ENCODE results near the gene JPT2.
"Not testable (repeated sequence)": the region's sequence is repeated elsewhere in the genome, so short reads cannot be mapped to it uniquely, and the experiment has no call there.

The JPT2 gene

GRCh38 chr16:1732071-1732470 is 54.0 kb downstream of the JPT2 start:
- Mint-ChIP-seq H3K36me3 (peaks cover 12% of the 10 kb centered on the region), H3K27me3 (no peaks in the 10 kb centered on the region), H3K4me3 (no peak overlapping the region), H3K9me3 (no peaks in the 10 kb centered on the region), H3K4me1 (peaks cover 9% of the 10 kb centered on the region), H3K27ac (no peak overlapping the region)
- no peak for DNase-seq (ENCODE audit: low spot score in 2 of 2)
- no peak for ATAC-seq (ENCODE audit: low read depth)

GRCh38 chr16:1732551-1732987 is 54.5 kb downstream of the JPT2 start:
- not testable (repeated sequence) for H3K9me3 Mint-ChIP-seq; H3K4me1 Mint-ChIP-seq; H3K4me3 Mint-ChIP-seq; H3K27ac Mint-ChIP-seq; ATAC-seq (ENCODE audit: low read depth); DNase-seq (ENCODE audit: low spot score in 2 of 2); H3K36me3 Mint-ChIP-seq; H3K27me3 Mint-ChIP-seq

- no peaks in the 10 kb centered on the region for H3K27me3 Mint-ChIP-seq
- H3K27ac Mint-ChIP-seq: no peak overlapping the region
- no peaks in the 10 kb centered on the region for H3K9me3 Mint-ChIP-seq
- no peak overlapping the region for H3K4me3 Mint-ChIP-seq
- DNase-seq (ENCODE audit: low spot score in 2 of 2) (no peak), ATAC-seq (ENCODE audit: low read depth) (no peak)
- H3K4me1 Mint-ChIP-seq: peaks cover 3% of the 10 kb centered on the region
- H3K36me3 Mint-ChIP-seq: peaks cover 4% of the 10 kb centered on the region
These were observed 56.0 kb downstream of the JPT2 start for GRCh38 chr16:1734123-1734522.

- no peak overlapping the region for H3K4me3 Mint-ChIP-seq
- no peak for DNase-seq (ENCODE audit: low spot score in 2 of 2)
- no peaks in the 10 kb centered on the region for H3K27me3 Mint-ChIP-seq
- ATAC-seq (ENCODE audit: low read depth): no peak
- H3K9me3 Mint-ChIP-seq: no peaks in the 10 kb centered on the region
- H3K36me3 Mint-ChIP-seq: peaks cover 2% of the 10 kb centered on the region
- peaks cover 3% of the 10 kb centered on the region for H3K4me1 Mint-ChIP-seq
- H3K27ac Mint-ChIP-seq: no peak overlapping the region
These were observed 56.7 kb downstream of the JPT2 start for GRCh38 chr16:1734816-1735215.

GRCh38 chr16:1740234-1740633 is 62.2 kb downstream of the JPT2 start:
- ATAC-seq (ENCODE audit: low read depth): no peak
- DNase-seq (ENCODE audit: low spot score in 2 of 2): no peak
- H3K9me3 Mint-ChIP-seq: no peaks in the 10 kb centered on the region
- H3K4me1 Mint-ChIP-seq: peaks cover 4% of the 10 kb centered on the region
- H3K36me3 Mint-ChIP-seq: peaks cover 7% of the 10 kb centered on the region
- H3K27me3 Mint-ChIP-seq: no peaks in the 10 kb centered on the region
- no peak overlapping the region for H3K4me3 Mint-ChIP-seq
- no peak overlapping the region for H3K27ac Mint-ChIP-seq

GRCh38 chr16:1740781-1741490 is 62.9 kb downstream of the JPT2 start:
- no peak overlapping the region for H3K27ac Mint-ChIP-seq
- H3K36me3 Mint-ChIP-seq: peaks cover 7% of the 10 kb centered on the region
- no peaks in the 10 kb centered on the region for H3K9me3 Mint-ChIP-seq
- H3K4me3 Mint-ChIP-seq: no peak overlapping the region
- no peak for DNase-seq (ENCODE audit: low spot score in 2 of 2)
- peaks cover 4% of the 10 kb centered on the region for H3K4me1 Mint-ChIP-seq
- H3K27me3 Mint-ChIP-seq: no peaks in the 10 kb centered on the region
- ATAC-seq (ENCODE audit: low read depth): no peak

- H3K4me3 Mint-ChIP-seq: no peak overlapping the region
- no peaks in the 10 kb centered on the region for H3K27me3 Mint-ChIP-seq
- peaks cover 7% of the 10 kb centered on the region for H3K36me3 Mint-ChIP-seq
- H3K9me3 Mint-ChIP-seq: no peaks in the 10 kb centered on the region
- H3K27ac Mint-ChIP-seq: no peak overlapping the region
- ATAC-seq (ENCODE audit: low read depth) (no peak), DNase-seq (ENCODE audit: low spot score in 2 of 2) (no peak)
- peaks cover 4% of the 10 kb centered on the region for H3K4me1 Mint-ChIP-seq
These were observed 63.6 kb downstream of the JPT2 start for GRCh38 chr16:1741553-1742165.

- Mint-ChIP-seq H3K36me3 (peaks cover 14% of the 10 kb centered on the region), H3K9me3 (no peaks in the 10 kb centered on the region), H3K27me3 (no peaks in the 10 kb centered on the region), H3K4me1 (peaks cover 4% of the 10 kb centered on the region), H3K4me3 (no peak overlapping the region), H3K27ac (no peak overlapping the region)
- ATAC-seq (ENCODE audit: low read depth) (no peak), DNase-seq (ENCODE audit: low spot score in 2 of 2) (no peak)
These were observed 65.6 kb downstream of the JPT2 start for GRCh38 chr16:1743376-1744337.

- peaks cover 4% of the 10 kb centered on the region for H3K4me1 Mint-ChIP-seq
- DNase-seq (ENCODE audit: low spot score in 2 of 2) (no peak), ATAC-seq (ENCODE audit: low read depth) (no peak)
- no peak overlapping the region for H3K4me3 Mint-ChIP-seq
- H3K36me3 Mint-ChIP-seq: peaks cover 16% of the 10 kb centered on the region
- H3K27ac Mint-ChIP-seq: peak overlapping the region; percentile 41
- H3K27me3 Mint-ChIP-seq: no peaks in the 10 kb centered on the region
- no peaks in the 10 kb centered on the region for H3K9me3 Mint-ChIP-seq
These were observed 66.3 kb downstream of the JPT2 start for GRCh38 chr16:1744338-1744840.

- peaks cover 4% of the 10 kb centered on the region for H3K4me1 Mint-ChIP-seq
- no peaks in the 10 kb centered on the region for H3K9me3 Mint-ChIP-seq
- DNase-seq (ENCODE audit: low spot score in 2 of 2): no peak
- peak overlapping the region; percentile 41 for H3K27ac Mint-ChIP-seq
- peaks cover 16% of the 10 kb centered on the region for H3K36me3 Mint-ChIP-seq
- no peak for ATAC-seq (ENCODE audit: low read depth)
- H3K4me3 Mint-ChIP-seq: no peak overlapping the region
- no peaks in the 10 kb centered on the region for H3K27me3 Mint-ChIP-seq
These were observed 67.3 kb downstream of the JPT2 start for GRCh38 chr16:1745181-1745899.

- Mint-ChIP-seq H3K4me3 (no peak overlapping the region), H3K27me3 (no peaks in the 10 kb centered on the region), H3K4me1 (peaks cover 3% of the 10 kb centered on the region), H3K27ac (no peak overlapping the region), H3K9me3 (no peaks in the 10 kb centered on the region), H3K36me3 (peaks cover 16% of the 10 kb centered on the region)
- no peak for ATAC-seq (ENCODE audit: low read depth)
- no peak for DNase-seq (ENCODE audit: low spot score in 2 of 2)
These were observed 68.0 kb downstream of the JPT2 start for GRCh38 chr16:1745900-1746692.

GRCh38 chr16:1746693-1747195 is 68.7 kb downstream of the JPT2 start:
- no peak for ATAC-seq (ENCODE audit: low read depth)
- H3K9me3 Mint-ChIP-seq: no peaks in the 10 kb centered on the region
- no peak overlapping the region for H3K4me3 Mint-ChIP-seq
- H3K27me3 Mint-ChIP-seq: no peaks in the 10 kb centered on the region
- H3K27ac Mint-ChIP-seq: no peak overlapping the region
- no peak for DNase-seq (ENCODE audit: low spot score in 2 of 2)
- H3K36me3 Mint-ChIP-seq: peaks cover 16% of the 10 kb centered on the region
- peaks cover 2% of the 10 kb centered on the region for H3K4me1 Mint-ChIP-seq

- H3K4me1 Mint-ChIP-seq: peaks cover 2% of the 10 kb centered on the region
- no peak overlapping the region for H3K4me3 Mint-ChIP-seq
- no peak for DNase-seq (ENCODE audit: low spot score in 2 of 2)
- peaks cover 19% of the 10 kb centered on the region for H3K36me3 Mint-ChIP-seq
- H3K27me3 Mint-ChIP-seq: no peaks in the 10 kb centered on the region
- no peak for ATAC-seq (ENCODE audit: low read depth)
- H3K27ac Mint-ChIP-seq: no peak overlapping the region
- H3K9me3 Mint-ChIP-seq: no peaks in the 10 kb centered on the region
These were observed 69.9 kb downstream of the JPT2 start for GRCh38 chr16:1747934-1748333.
